ENCODE results near the gene NEURL4. TPM values are rescaled to one million over a fixed set of nuclear protein-coding genes. Genes with fewer than 3 reads are reported as not detected.

Gene NEURL4
- total and polyA plus RNA-seq, 7 donors = 20.7 to 53.8 (median 26.8) TPM

DNA sequence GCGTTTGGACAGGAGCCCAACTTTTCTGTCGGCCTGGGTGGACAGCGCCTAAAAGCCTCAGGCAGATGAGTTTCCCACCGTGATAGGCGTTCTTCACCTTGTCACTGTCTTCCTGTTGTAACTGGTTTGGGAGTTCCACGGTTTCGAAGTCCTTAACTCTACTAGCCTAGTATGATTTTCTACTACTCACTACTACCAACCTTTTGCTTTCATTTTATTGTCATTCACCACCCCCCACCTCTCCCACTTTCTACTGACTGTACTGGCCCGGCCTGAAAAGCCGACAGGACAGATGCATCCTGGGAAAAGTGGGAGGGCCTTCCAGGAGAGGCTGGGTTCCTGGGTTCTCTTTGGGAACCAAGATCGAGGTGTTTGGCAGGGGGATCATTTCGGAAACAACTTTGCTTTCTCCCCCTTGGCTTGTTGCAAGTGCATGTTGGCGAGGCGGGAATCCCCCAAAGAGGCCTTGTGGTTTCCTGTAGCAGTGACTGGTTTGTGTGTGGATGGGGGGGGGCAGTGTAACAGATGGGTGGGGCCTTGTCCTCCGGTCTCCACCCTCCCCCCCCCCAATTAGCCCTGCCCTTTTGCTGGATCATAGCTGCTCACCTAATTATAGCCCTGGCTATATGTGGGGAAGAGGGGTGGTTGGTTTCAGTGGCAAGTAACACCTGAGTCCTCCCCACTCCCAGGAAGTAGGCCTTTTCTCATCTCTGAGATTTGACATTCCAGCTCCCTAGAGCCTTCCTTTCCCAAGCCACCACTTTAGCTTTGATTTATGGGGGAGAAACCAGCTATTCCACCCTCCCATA lies 20.3 kb downstream of the NEURL4 start:
- H3K4me1 ChIP-seq = peaks cover 45% of the 10 kb centered on the region
- WGBS, 3 donors = 0 to 1% (median 1%) methylated on average over 14 of the region's 14 CpGs
- DNase-seq (peak; percentile 74 to 84), ATAC-seq (peak; percentile 31 to 67 (median 55))
- peaks cover 8 to 45% of the 10 kb centered on the region in 2 donors for H3K36me3 ChIP-seq (ENCODE audit: insufficient read depth in 1 of 2, low read depth in 1 of 2)
- H3K9me3 ChIP-seq = no peaks in the 10 kb centered on the region
- peak overlapping the region; percentile 94 for H3K4me3 ChIP-seq
- peak overlapping the region; percentile 98 for H3K27ac ChIP-seq
- no peaks in the 10 kb centered on the region for H3K27me3 ChIP-seq (ENCODE audit: insufficient read depth in 3 of 3, low read length in 2 of 3)
- TF ChIP-seq, protein P1, sequence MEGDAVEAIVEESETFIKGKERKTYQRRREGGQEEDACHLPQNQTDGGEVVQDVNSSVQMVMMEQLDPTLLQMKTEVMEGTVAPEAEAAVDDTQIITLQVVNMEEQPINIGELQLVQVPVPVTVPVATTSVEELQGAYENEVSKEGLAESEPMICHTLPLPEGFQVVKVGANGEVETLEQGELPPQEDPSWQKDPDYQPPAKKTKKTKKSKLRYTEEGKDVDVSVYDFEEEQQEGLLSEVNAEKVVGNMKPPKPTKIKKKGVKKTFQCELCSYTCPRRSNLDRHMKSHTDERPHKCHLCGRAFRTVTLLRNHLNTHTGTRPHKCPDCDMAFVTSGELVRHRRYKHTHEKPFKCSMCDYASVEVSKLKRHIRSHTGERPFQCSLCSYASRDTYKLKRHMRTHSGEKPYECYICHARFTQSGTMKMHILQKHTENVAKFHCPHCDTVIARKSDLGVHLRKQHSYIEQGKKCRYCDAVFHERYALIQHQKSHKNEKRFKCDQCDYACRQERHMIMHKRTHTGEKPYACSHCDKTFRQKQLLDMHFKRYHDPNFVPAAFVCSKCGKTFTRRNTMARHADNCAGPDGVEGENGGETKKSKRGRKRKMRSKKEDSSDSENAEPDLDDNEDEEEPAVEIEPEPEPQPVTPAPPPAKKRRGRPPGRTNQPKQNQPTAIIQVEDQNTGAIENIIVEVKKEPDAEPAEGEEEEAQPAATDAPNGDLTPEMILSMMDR (IDR thresholded peaks at IDR 0.05) = no peak
- intact Hi-C loops (cut with DNase I) = loop anchor here in 1 of 2 donors (5.0 kb wide), 1 partner anchor 42 kb away; no protein-coding TSS in a partner anchor

DNA sequence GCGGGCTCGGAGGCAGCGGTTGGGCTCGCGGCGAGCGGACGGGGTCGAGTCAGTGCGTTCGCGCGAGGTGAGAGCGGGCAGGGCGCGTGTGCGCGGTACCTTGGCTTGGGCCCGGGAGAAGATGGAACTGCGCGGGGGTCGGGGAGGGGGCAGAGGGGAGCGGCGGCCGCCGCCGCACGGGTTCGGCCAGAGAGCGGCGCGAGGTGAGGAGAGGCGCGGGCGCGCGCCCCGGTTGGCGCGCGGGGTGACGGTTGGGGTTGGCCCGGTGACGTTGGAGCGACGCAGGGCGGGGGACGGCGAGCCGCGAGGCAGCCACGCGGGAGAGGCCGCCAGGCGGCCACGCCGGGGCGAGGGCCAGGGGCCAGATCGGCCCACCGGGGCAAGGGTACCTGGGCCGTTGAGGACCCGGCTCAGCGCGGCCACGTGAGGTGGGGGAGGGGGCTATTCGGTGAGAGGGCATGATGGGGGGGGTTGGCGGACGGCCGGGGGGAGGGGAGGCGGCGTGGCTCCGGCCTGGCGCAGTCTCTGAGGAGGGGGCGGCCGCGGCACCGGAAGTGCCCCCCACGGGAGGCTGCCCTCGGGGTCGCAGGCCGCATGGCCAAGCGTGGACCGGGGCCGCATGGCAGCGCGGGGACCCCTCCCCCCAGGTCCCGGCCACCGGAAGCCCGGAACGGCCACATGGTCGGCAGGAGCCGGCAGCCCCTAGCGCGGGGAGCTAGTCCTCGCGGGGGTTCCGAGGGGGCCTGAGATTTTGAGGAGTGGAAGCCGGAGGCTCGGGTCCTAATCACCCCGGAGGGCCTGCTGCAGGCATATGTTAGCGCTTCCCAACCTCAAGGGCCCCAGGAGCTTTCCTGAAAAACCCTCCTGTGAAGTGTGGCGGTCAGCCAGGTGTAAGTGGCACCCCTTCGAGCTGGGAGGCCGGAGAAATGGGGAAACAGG lies 21.2 kb downstream of the NEURL4 start:
- Histone ChIP-seq H3K4me3 (peak overlapping the region; percentile 94), H3K36me3 (ENCODE audit: insufficient read depth in 1 of 2, low read depth in 1 of 2) (peaks cover 7 to 36% of the 10 kb centered on the region in 2 donors), H3K4me1 (peaks cover 36% of the 10 kb centered on the region), H3K27me3 (ENCODE audit: insufficient read depth in 3 of 3, low read length in 2 of 3) (no peaks in the 10 kb centered on the region), H3K9me3 (no peaks in the 10 kb centered on the region), H3K27ac (peak overlapping the region; percentile 98)
- DNase-seq (peak; percentile 68 to 86), ATAC-seq (peak; percentile 39 to 47 (median 44))
- TF ChIP-seq, protein P1 (IDR thresholded peaks at IDR 0.05) = no peak
- intact Hi-C loops (cut with DNase I) = loop anchor here in 1 of 2 donors (5.0 kb wide), 1 partner anchor 41 kb away; no protein-coding TSS in a partner anchor
- WGBS, 3 donors = 0 to 1% (median 1%) methylated on average over 66 to 104 of the region's 104 CpGs

DNA sequence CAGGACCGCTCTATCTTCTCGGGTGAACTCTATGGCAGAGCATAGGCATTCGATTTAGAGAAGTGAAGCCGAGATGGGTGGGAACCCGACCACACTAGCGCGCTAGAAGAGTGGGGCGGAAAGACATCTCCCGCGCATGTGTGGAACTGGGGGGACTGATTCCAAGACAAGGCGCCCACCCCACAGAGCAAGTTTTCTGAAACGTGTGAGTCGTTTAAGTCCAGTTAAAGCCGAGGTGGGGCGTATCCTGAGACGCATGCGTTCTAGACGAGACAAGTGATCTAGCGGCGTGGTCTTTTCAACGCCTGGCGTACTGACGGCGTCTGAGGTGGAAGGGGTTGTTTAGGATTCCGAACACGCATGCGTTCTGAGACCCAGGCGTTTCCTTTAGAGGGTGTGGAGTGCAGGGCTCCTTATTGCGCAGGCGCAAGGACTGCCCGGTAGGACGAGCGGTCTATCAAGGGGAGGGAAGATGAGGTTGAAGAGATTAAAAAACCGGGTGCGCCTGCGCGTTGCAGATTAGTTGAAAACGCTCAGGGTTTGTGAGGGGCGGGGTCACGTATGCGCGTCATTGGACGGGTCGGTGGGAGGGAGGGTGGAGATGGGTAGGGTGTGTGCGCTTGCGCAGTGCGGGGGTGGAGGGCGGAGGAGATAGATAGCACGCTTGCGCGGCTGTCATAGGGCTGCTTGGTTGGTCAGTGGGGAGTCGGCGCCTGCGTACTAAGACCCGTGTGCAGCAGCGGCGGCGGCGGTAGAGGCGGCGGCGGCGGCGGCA lies 22.0 kb downstream of the NEURL4 start, which contains the start of gene EIF5A:
EIF5A (plus strand) TSS at position 718 of the 775 bp plus-strand sequence. CDS start 2,008 bp downstream, outside the sequence.
- TF ChIP-seq, protein P1 (IDR thresholded peaks at IDR 0.05) = no peak
- 0 to 1% (median 0%) methylated on average over 53 to 64 of the region's 64 CpGs for WGBS, 3 donors
- peak; percentile 86 to 88 (median 88) for ATAC-seq
- Histone ChIP-seq H3K4me1 (peaks cover 28% of the 10 kb centered on the region), H3K36me3 (ENCODE audit: insufficient read depth in 1 of 2, low read depth in 1 of 2) (peaks cover 2 to 28% of the 10 kb centered on the region in 2 donors), H3K27ac (peak within 1 kb of the TSS; percentile 98), H3K27me3 (ENCODE audit: insufficient read depth in 3 of 3, low read length in 2 of 3) (no peaks in the 10 kb centered on the region), H3K9me3 (no peaks in the 10 kb centered on the region), H3K4me3 (peak within 1 kb of the TSS; percentile 94)
- intact Hi-C loops (cut with DNase I) = loop anchor here in 1 of 2 donors (5.0 kb wide), 1 partner anchor 40 kb away; no protein-coding TSS in a partner anchor
- DNase-seq = peak; percentile 100

DNA sequence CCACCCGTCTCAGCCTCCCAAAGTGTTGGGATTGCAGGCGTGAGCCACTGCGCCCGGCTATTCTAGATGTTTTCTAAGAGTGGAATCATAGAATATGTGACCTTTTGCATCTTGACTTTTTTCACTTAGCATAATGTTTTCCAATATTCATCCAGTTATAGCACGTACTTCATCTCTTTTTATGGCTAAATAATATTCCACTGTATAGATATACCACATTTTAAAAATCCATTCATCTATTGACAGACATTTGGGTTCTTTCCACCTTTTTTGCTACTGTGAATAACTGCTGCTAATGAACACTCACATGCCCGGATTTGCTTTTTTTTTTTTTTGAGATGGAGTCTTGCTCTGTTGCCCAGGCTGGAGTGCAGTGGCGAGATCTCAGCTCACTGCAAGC lies 25.0 kb downstream of the NEURL4 start:
- Histone ChIP-seq H3K9me3 (no peaks in the 10 kb centered on the region), H3K27ac (no peak overlapping the region), H3K4me1 (peaks cover 1% of the 10 kb centered on the region), H3K27me3 (ENCODE audit: insufficient read depth in 3 of 3, low read length in 2 of 3) (no peaks in the 10 kb centered on the region), H3K4me3 (no peak overlapping the region), H3K36me3 (ENCODE audit: insufficient read depth in 1 of 2, low read depth in 1 of 2) (no peaks in the 10 kb centered on the region)
- DNase-seq = no peak
- intact Hi-C loops (cut with DNase I) = no loop called here
- TF ChIP-seq, protein P1 (IDR thresholded peaks at IDR 0.05) = no peak
- WGBS, 3 donors = 93 to 99% (median 93%) methylated on average over 7 of the region's 7 CpGs
- no peak for ATAC-seq

All from psoas muscle (tissue), 8 donors.